Measurements from ENCODE around the gene FYN. TPM values are rescaled to one million over a fixed set of nuclear protein-coding genes. Genes with fewer than 3 reads are reported as not detected.

The FYN gene
- total and polyA plus RNA-seq, 9 of the 15 experiments (the other 6 are each of a cell fraction or from before 2014, with no cell fraction given): 2.9 to 22.1 (median 11.4) TPM

DNA sequence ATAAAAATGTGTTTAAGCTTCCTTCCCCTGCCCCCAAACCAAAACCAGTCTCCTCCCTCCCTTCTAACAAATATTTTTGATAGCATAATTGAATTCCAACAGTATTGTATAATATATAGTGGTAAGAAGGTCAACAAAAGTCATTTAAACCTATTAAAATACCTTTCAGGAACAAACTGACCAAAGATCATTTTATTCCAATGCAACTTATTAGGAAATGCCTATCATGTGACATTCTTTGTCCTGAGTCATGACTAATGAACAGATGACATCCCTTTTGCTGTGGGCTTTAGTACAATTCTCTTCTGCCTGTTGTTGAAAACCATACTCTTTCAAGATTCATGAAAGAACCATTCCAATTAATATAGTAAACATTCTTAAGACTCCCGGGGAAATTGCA is 216.1 kb downstream of the FYN start (continued):
- TF ChIP-seq ZNF318 (IDR thresholded peaks at IDR 0.05; ENCODE audit: borderline replicate concordance in 1 of 2, low read depth in 1 of 2) (no peak), SNRNP70 (optimal IDR thresholded peaks at IDR 0.05; ENCODE audit: low read depth, low read length) (no peak), FOSL1 (tag; conservative IDR thresholded peaks at IDR 0.05) (peak; percentile 52; the same call in 1 of the 2 replicates), NRF1 (conservative IDR thresholded peaks at IDR 0.05 in 1 of 2, IDR thresholded peaks at IDR 0.05 in 1 of 2) (no peak), PHB2 (IDR thresholded peaks at IDR 0.05; ENCODE audit: low read depth) (no peak), PCBP1 (IDR thresholded peaks at IDR 0.05; ENCODE audit: low read depth, low read length, poor library complexity, severe bottlenecking) (no peak), RBM39 (optimal IDR thresholded peaks at IDR 0.05; ENCODE audit: low read depth, low read length) (no peak), TFAM (CRISPR knock-in tag; conservative IDR thresholded peaks at IDR 0.05) (no peak), MEF2A (IDR thresholded peaks at IDR 0.05; ENCODE audit: control insufficient read depth, low read depth, low read length) (no peak), PRPF4 (IDR thresholded peaks at IDR 0.05; ENCODE audit: insufficient read depth, low read depth, low read length, poor library complexity, severe bottlenecking) (no peak), ZNF561 (CRISPR knock-in tag; conservative IDR thresholded peaks at IDR 0.05) (no peak), MAFG (tag; conservative IDR thresholded peaks at IDR 0.05) (peak; percentile 41), CREB3L1 (IDR thresholded peaks at IDR 0.05; ENCODE audit: borderline replicate concordance, low read depth) (no peak), PRMT5 (CRISPR knock-in tag; IDR thresholded peaks at IDR 0.05) (no peak)
- TF ChIP-seq, protein P1, sequence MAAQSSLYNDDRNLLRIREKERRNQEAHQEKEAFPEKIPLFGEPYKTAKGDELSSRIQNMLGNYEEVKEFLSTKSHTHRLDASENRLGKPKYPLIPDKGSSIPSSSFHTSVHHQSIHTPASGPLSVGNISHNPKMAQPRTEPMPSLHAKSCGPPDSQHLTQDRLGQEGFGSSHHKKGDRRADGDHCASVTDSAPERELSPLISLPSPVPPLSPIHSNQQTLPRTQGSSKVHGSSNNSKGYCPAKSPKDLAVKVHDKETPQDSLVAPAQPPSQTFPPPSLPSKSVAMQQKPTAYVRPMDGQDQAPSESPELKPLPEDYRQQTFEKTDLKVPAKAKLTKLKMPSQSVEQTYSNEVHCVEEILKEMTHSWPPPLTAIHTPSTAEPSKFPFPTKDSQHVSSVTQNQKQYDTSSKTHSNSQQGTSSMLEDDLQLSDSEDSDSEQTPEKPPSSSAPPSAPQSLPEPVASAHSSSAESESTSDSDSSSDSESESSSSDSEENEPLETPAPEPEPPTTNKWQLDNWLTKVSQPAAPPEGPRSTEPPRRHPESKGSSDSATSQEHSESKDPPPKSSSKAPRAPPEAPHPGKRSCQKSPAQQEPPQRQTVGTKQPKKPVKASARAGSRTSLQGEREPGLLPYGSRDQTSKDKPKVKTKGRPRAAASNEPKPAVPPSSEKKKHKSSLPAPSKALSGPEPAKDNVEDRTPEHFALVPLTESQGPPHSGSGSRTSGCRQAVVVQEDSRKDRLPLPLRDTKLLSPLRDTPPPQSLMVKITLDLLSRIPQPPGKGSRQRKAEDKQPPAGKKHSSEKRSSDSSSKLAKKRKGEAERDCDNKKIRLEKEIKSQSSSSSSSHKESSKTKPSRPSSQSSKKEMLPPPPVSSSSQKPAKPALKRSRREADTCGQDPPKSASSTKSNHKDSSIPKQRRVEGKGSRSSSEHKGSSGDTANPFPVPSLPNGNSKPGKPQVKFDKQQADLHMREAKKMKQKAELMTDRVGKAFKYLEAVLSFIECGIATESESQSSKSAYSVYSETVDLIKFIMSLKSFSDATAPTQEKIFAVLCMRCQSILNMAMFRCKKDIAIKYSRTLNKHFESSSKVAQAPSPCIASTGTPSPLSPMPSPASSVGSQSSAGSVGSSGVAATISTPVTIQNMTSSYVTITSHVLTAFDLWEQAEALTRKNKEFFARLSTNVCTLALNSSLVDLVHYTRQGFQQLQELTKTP (IDR thresholded peaks at IDR 0.05; ENCODE audit: low read depth in 1 of 2, partially characterized antibody in 2 of 2): no peak

Data from K562 (cell line).